Stimulated activated CD4-positive, alpha-beta T cell treated with anti-CD3 and anti-CD28 coated beads, Interleukin-1b, Interleukin-23, amount 100 ng/mL, for 24 hours (primary cell): Measurements from ENCODE around the gene TEAD2.
A peak's percentile ranks its signal among the peaks of the same experiment; 100 is the strongest.

Experiments used
- DNase-seq, 4 experiments: peaks; one replicate each; pipeline ENCODE4 v3.0.0-alpha.2; 2020; ENCODE audit warnings: low read depth in 4 of 4, low spot score in 1 of 4

Gene TEAD2

DNA sequence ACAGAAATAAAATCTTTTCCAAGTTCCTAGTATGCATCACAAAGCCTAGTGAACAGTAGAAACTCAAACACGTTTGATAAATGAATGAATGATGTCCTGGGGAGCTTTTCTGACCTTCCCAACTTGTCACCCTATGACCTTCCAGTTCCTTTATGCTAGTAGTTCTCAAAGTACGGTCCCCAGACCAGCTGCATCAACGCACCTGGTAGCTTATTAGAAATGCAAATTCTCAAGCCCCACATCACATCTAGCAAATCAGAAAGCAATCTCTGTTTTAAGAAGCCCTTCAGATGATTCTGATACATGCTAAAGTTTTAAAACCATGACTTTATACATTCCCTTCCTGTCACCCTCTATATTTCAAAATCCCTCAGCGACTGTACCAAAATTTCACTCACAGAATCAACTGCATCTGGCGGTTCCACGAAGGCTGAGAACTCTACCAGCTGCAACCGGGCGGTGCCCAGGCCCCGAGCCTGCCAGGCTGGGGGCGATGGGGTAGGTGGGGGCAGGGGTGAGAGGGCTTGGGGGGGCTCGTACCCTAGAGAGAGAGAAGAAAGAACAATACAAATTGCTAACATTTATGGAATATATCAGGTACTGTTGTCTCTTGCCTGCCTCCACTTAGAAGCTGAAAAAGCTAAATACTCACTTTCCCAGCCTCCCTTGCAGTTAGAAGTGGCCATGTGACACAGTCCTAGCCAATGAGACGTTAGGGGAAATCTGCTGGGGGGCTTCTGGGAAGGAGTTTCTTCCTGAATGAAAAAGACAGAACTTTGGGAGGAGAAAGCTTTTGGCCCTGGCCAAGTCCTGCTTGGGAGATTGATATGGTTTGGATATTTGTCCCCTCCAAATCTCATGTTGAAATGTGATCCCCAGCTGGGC, 13.7 kb downstream of the TEAD2 start:
- no peak for DNase-seq

DNA sequence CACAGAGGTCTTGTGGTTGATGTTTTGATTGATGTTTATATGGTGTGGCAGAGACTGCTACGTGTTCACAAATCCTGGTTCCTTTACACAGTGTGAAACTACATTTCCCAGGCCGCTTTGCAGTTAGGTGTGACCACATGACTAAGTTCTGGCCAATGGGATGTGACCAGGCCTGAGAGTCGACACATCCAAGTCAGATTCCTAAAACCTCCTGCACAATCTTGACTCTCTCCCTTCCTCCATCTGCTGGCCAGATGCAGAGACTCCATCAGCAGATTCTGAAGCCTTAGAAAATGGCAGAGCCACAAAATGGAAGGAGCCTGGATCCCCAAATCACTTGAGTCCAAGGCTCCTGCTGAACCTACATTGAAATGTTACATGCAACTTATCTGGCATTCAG, 14.4 kb downstream of the TEAD2 start:
- no peak for DNase-seq

DNA sequence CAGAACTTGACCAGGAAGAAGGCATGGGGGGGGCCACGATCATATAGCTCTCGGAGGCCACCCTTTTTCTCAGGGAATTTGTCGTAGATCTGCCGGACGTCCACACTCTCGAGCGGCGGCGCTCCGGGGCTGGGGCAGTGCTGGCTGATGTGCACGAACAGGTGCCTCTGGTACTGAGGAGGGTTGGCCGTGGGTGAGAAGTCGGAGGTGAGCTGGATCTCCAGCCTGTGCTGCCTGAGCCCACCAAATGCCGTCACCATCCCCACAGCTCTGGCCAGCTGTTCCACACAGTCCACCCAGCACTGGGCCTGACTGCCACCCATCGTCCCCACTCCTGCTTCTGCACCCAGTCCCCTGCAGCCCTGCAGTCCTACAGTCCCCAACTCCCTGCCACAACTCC, 15.0 kb downstream of the TEAD2 start:
- DNase-seq = no peak

DNA sequence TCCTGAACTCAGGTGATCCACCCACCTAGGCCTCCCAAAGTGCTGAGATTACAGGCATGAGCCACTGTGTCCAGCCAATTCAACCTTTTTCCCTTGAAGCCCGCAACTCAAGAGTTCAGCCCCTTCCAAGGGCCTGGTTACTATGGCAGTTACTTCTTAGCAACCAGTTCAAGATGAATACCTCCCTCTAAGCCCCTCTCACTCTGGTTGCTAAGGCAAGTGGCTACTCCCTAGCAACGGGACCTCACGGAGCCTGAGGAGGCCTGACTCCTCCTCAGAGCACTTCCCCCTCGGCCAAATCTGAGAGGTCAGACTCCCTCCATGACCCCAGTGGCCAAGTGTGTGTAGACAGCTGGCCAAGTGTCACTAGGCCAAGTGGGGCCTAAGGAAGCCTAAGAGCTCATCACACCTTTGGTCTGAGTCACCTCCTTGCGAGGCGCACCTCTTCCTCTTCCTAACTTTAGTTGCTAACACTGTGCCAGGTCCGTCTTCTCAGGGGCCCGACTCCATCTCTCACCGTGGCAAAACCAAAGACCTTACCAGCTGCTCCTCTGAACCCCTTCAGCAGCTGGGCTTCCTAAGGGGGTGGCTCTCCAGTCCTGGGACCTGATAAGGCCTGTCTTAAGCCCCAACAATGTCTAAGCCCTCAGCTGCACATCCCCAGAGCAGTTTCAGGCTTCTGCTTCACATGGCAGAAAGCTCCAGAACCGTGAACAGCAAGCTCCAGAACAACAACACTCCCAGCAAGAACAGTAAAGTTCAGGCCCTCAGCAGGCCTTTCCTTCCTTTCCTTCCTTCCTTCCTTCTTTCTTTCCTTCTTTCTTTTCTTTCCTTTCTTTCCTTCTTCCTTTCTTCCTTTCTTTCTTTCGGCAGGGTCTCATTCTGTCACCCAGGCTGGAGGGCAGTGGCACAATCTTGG, 17.5 kb downstream of the TEAD2 start:
- DNase-seq = no peak

DNA sequence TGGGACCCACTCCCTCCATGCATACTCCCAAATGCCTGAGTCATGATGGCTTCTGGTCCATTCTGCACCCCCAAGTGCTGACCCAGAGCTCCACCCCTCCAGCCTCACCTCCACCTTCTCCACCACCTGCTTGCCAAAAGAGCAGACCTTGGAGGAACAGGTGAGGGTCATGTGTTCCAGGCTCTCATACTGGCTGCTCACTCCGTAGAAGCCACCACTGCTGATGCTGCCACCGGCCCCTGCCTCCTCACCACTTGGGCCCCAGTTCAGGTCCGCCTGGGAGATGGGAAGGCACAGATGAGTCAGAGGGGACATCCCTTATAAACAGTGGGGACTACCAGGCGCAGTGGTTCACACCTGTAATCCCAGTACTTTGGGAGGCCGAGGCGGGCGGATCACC, 19.1 kb downstream of the TEAD2 start:
- no peak for DNase-seq

DNA sequence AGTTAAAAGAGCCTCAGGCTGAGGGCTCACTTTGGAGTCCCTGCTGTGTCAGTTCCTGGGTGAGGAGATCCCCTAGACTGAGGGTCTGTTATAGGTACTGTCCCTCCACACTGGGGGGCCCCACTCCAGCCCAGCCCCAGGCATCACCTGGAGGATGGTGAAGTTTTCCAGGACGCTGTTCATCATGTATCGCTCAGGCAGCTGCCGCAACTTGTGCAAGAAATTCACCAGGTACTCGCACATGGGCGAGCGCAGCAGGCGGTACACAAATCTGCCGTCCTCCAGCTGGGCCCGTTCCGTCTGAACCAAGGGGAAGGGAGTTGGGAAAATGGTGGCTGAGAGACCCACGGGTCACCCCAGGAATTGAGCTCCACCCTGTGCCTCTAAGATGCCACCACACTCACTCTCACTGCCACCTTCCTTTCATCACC, 19.9 kb downstream of the TEAD2 start:
- no peak for DNase-seq

DNA sequence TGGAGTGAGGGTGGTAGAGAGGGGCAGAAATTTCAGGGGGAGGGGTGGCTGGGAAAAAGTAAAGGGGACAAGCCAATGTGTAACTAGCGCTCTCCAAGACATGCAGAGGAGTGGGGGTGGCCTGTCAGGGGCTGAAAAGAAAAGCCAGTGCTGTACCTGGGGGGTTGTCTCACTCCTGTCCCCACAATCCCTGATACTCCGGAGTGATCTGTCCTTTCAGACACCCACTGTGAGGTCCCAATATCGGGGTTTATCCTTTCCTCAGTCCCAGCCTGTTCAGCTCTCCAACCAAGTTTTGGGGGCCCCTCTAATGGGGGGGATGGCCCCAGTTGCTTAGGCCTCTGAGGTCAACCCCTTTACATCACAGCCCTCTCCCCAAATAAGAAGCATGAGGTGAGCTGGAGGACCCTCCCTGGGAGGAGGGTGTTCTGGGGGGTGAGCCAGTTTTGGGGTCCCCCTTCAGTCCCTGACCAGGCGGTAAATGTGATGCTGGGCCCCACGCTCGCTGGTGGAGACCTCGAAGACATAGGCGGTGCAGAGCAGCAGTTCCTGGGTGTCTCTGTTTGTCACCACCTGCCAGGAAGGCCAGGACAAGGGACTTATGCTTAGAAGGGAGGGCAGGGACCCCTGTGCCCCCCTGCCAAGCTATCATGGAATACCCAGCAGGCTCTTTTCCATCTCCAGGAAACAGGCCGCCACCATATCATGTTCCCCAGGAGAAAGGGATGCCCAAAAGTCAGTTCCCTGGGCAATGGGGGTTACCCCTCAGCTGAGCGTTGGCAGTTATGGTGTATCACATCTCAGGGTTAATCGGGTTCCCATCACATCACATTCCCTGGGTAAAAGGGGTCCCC, 21.1 kb downstream of the TEAD2 start:
- DNase-seq = no peak

DNA sequence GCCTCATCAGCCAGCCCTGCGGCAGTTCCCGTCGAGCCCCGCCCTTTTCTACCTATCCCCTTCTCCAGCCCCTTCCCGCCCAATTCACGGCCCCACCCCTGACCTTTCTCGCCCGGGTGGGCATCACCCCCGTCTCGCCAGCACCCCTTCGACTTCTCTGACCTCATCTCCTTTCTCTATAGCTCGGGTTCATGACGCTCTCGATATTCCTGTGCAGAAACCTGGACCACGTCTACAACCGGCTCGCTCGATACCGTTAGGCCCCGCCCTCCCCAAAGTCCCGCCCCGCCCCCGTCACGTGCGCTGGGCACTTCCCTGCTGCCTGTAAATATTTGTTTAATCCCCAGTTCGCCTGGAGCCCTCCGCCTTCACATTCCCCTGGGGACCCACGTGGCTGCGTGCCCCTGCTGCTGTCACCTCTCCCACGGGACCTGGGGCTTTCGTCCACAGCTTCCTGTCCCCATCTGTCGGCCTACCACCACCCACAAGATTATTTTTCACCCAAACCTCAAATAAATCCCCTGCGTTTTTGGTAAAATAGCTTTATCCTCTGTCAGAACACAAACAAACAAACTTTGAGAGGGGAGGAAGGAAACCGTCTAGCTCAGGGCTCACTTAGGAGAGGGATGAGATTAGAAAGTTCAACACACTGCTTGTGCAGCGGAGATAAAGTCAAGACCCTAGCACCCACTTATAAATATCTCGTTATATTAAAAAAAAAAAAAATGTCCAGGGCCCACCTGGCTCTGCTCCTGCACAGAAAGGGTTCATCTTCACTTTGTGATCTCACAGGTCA, 21.9 kb downstream of the TEAD2 start:
- DNase-seq = no peak

DNA sequence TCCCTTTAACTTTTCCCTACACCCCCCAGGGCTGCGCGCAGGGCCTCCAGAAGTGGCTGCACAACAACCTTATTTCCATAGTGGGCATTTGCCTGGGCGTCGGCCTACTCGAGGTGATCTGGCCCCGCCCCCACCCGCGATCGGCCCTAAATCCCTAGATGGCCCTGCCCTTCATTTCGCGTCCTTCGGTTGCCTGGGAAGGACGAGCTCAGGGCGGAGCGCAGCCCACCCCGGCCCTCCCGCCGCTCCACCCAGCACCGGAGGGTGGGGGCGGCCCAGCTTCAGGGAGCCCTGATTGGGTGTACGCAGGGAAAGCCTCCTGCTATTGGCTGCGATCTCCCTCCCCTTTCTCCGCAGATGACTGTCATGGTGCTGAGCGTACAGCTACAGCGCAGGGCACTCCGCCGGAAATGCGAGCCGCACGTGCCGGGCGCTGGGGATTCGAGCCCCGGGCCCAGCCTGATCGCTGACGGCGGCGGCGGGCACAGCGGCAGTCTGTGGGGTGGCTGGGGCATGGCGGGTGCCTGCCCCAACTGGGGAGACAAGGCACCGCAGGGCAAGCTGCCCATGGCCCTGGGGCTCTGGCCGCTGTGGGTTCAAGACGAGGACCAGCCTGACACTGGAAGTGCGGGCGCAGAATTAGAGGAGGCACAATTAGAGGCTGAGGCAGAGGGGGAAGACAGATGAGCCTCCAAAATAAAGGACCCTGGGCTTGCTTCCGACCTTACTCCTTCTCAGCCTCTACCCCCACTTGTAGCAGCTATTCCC, 22.7 kb downstream of the TEAD2 start:
- DNase-seq = no peak

DNA sequence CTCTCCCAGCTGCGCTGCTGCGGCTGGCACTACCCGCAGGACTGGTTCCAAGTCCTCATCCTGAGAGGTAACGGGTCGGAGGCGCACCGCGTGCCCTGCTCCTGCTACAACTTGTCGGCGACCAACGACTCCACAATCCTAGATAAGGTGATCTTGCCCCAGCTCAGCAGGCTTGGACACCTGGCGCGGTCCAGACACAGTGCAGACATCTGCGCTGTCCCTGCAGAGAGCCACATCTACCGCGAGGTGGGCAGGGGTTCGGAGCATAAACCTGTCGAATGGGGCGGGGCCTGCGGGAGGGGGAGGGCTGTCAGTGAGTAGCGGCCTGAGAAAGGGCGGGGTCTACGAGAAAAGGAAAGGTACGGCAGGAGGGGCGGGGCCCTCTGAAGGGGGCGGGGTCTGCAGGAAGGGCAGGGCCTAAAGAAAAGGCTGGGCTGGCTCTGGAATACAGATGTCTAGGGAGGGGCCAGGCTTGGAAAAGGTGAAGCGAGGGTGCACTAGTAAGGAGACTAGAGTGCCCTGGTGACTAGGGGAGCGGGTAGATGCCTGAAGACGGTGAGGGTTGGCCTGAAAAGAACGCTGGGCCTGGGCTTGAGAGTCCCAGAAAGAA, 23.4 kb downstream of the TEAD2 start:
- no peak for DNase-seq

DNA sequence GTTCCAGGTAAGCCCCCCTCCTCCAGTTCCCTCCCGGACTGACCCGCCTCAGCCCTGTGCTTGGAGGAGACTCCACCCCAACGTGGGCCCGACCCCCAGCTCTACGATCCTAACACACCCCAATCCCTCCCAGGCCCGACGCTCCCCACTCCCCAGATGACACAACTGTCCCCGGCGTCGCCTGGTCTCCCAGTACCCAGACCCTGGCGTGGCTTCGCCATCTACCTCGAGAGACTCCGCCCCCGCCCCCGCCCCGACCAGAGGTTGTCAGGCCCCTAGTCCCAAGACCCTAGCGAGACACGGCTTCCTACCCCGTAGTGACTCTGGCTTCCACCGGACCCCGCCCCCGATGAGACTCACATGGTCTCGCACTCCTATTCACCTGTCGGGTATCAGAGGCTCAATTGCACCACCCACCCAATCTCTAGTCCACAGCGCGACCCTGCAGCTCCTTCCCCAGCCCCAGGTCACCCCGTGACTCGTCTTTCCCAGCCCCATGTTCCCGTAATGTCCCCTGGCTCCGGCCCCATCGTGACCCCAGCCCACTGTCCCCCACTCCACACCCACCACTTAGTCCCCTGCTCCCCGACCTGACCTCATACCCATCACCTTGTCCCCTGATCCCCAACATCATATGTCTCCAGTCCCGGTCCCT, 24.1 kb downstream of the TEAD2 start:
- no peak for DNase-seq

DNA sequence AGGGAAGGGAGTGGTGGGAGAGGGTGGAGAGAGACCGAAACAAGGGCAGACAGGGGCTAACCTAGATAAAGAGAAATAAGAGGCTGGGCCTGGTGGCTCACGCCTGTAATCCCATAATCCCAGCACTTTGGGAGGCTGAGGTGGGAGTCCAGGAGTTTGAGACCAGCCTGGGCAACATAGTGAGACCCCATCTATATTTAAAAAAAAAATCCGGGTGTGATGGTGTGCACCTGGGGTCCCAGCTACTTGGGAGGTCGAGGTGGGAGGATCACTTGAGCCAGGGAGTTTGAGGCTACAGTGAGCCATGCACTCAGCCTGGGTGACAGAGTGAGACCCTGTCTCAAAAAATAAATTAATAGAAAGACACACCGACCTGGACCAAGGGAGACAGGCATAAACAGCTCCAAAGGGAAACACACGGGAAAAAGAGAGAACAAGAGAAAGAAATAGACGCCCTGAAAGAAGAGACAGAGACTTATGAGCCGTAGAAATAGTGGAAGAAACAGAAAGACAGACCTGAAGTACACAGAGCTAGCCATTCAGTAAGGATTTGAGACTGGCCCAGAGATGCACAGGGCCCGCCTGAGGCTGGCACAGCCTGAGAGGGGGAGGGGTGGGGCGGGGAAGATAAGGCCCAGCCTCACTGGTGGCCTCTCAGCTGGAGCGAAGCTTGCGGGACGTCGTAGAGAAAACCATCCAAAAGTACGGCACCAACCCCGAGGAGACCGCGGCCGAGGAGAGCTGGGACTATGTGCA, 24.8 kb downstream of the TEAD2 start:
- no peak for DNase-seq

DNA sequence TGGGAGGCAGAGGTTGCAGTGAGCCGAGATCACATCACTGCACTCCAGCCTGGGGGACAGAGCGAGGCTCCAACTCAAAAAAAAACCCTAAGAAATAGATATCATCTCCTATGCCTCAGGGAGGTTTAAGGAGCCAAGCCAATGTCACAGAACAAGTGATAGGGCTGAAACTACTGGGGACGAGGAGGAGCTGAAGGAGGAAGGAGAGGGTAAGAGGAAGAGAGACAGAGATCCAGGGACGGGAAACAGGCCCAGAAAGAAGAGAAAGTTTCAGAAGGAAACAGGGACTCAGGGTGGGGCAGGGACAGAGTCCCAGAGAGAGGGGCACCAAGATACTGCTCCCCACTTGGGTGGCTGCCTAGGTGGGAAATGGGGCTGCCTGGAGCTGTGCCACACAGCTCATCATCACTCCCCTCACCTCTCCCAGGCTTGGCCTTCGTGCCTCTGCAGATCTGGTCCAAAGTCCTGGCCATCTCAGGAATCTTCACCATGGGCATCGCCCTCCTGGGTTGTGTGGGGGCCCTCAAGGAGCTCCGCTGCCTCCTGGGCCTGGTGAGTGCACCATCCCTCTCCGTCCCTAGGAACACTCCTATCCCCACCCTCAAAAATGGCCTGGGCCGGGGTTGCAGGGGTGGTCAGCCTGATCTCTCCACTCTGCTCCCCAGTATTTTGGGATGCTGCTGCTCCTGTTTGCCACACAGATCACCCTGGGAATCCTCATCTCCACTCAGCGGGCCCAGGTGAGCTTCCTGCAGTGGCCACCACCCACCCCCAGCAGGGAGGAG, 25.5 kb downstream of the TEAD2 start:
- DNase-seq = no peak

DNA sequence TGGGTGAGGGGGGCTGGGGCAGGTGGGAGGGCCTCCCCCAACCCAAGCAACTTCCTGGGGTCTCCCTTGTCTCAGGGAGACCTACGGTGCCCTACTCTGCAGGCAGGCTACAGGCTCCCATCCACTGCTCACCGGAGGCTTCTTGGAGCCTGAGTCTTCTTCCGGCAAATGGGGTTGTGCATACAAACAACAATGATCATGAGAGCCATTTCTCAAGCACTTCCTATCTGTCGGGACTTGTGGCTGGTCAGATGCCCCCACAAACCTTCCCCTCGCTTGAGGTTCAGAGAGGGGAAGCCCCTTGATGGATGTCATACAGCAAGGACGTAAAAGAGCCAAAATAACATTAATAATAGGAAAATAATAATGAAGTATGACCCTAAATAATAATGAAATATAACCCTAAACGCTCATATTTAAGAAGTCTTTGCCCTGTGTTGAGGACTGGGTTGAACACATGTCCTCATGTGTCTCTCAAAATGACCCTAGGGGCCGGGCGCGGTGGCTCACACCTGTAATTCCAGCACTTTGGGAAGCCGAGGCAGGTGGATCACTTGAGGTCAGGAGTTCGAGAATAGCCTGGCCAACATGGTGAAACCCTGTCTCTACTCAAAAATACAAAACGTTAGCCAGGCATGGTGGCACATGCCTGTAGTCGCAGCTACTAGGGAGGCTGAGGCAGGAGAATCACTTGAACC, 26.3 kb downstream of the TEAD2 start:
- DNase-seq = no peak

DNA sequence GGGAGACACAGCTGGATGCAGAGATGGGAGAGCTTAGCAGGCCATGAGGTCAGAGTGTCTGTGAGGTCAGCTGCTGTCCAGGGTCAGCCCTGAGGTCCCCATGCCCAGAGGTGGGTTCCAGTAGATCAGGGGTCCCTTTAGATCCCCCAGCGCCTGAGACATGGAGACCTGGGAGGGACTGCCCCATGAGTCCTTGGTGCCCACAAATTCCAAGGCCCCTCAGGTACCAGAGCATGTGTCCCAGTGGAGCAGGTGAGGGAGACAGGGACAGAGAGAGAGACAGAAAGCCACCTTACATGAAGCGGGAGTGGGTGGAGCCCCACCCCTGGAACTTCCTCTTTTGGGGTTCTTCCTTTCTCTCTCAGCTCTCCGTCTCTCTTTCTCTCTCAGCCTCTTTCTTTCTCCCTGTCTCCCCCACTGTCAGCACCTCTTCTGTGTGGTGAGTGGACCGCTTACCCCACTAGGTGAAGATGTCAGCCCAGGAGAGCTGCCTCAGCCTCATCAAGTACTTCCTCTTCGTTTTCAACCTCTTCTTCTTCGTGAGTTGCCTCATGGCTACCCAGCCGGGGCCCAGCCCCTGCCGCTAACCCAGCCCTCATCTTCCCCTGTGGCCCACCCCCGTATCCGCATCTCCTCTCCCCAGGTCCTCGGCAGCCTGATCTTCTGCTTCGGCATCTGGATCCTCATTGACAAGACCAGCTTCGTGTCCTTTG, 27.0 kb downstream of the TEAD2 start, which contains the start of gene CD37:
Gene CD37, plus strand, starts transcription at position 336 of the 713 bp plus-strand sequence. Its CDS starts 135 bp downstream, at position 471.
- peak in 1 of 4 experiments; percentile 36 for DNase-seq

DNA sequence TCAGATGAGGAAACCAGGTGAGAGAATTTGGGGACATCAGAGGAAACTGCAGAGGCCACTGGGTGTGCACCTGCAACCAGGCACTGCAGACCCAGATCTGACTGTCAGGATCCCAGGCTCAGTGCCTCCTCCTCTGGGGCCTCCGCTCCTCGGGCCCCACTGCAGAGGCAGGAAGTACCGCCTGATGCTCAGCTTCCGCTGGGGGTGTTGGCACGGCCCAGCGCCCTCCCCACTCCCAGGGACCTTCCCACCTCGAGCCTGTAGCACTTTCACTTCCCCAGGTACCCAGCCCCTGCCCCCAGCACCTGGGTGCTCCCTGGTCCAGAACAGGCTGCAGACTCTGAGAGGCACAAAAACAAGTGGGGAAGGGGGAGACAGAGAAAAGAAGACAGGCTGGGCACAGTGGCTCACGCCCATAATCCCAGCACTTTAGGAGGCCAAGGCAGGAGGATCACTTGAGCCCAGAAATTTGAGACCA, 28.4 kb downstream of the TEAD2 start:
- DNase-seq = peak in 3 of 4 experiments; percentile 27 to 54 (median 39)
